Tibial artery (tissue), 4 donors: ENCODE data around the gene HRH3.

ENCODE experiments used
- DNase-seq, 2 donors: peaks; one replicate each; pipeline ENCODE4 v3.0.0-alpha.2; 2019
- H3K27ac ChIP-seq, 2 donors: fragments of 200-600 bp; sonication (generic) in 1 of 2; 1 replicate in 1 of 2; 2 replicates in 1 of 2; pipeline ENCODE4 v1.5.1; 2018 to 2019; ENCODE audit warnings: mild to moderate bottlenecking in 1 of 2
- H3K27me3 ChIP-seq, 2 donors: fragments of 200-600 bp; sonication (generic) in 1 of 2; one replicate each; pipeline versions ENCODE4 v1.5.1 to v1.6.0; 2016 to 2019
- H3K36me3 ChIP-seq, 3 donors: fragments of 200-600 bp; sonication (generic) in 2 of 3; one replicate each; pipeline ENCODE4 v1.5.1; 2016 to 2019; ENCODE audit warnings: mild to moderate bottlenecking in 2 of 3
- H3K4me1 ChIP-seq, 4 donors: fragments of 200-600 bp; sonication (generic) in 2 of 4; 1 replicate in 3 of 4; 2 replicates in 1 of 4; pipeline ENCODE4 v1.5.1; 2016 to 2019
- H3K4me3 ChIP-seq, 2 donors: fragments of 200-600 bp; sonication (generic) in 1 of 2; 1 replicate in 1 of 2; 2 replicates in 1 of 2; pipeline ENCODE4 v1.5.1; 2018 to 2019; ENCODE audit warnings: mild to moderate bottlenecking in 2 of 2
- H3K9me3 ChIP-seq, 3 donors: fragments of 200-600 bp; sonication (generic) in 1 of 3; one replicate each; pipeline ENCODE4 v1.5.1; 2016 to 2019
- CTCF ChIP-seq, 2 experiments: fragments of 200-600 bp in 1 of 2; fragments of 450-650 bp in 1 of 2; IDR thresholded peaks; one replicate each; pipeline ENCODE4 v1.5.1; 2017 to 2019; ENCODE audit warnings: antibody characterized with exemption in 2 of 2, mild to moderate bottlenecking in 1 of 2, moderate library complexity in 1 of 2
- intact Hi-C: fragments of 100-400 bp; cut with DNase I; formaldehyde crosslinking; loops from one replicate; pipeline ENCODE4 v1.15.0; 2023; ENCODE audit warnings: low total_unique reads

Gene HRH3

GRCh38 chr20:62170536-62170935 lies 49.5 kb downstream of the HRH3 start:
- no peak for DNase-seq
- intact Hi-C loops = no loop called here
- Histone ChIP-seq H3K4me1 (no peaks in the 10 kb centered on the region), H3K4me3 (no peak overlapping the region), H3K27ac (no peak overlapping the region), H3K9me3 (no peaks in the 10 kb centered on the region), H3K36me3 (peaks cover 16 to 89% (median 49%) of the 10 kb centered on the region in 3 donors), H3K27me3 (no peaks in the 10 kb centered on the region)
- no peak for TF ChIP-seq CTCF (IDR thresholded peaks at IDR 0.05)

GRCh38 chr20:62168890-62169435 lies 51.1 kb downstream of the HRH3 start:
- intact Hi-C loops = no loop called here
- no peak overlapping the region for H3K4me3 ChIP-seq
- no peak overlapping the region for H3K27ac ChIP-seq
- no peak for DNase-seq
- H3K36me3 ChIP-seq = peaks cover 25 to 89% (median 49%) of the 10 kb centered on the region in 3 donors
- no peaks in the 10 kb centered on the region for H3K9me3 ChIP-seq
- TF ChIP-seq CTCF (IDR thresholded peaks at IDR 0.05) = no peak
- no peaks in the 10 kb centered on the region for H3K27me3 ChIP-seq
- H3K4me1 ChIP-seq = no peaks in the 10 kb centered on the region

- DNase-seq = no peak
- Histone ChIP-seq H3K36me3 (peaks cover 32 to 89% (median 51%) of the 10 kb centered on the region in 3 donors), H3K4me3 (no peak overlapping the region), H3K27ac (no peak overlapping the region), H3K9me3 (no peaks in the 10 kb centered on the region), H3K27me3 (no peaks in the 10 kb centered on the region), H3K4me1 (no peaks in the 10 kb centered on the region)
- no peak for TF ChIP-seq CTCF (IDR thresholded peaks at IDR 0.05)
- intact Hi-C loops = no loop called here
Measured at GRCh38 chr20:62168061-62168460, 52.0 kb downstream of the HRH3 start.

- Histone ChIP-seq H3K4me3 (no peak overlapping the region), H3K27me3 (no peaks in the 10 kb centered on the region), H3K4me1 (no peaks in the 10 kb centered on the region), H3K36me3 (peaks cover 38 to 89% (median 57%) of the 10 kb centered on the region in 3 donors), H3K27ac (no peak overlapping the region), H3K9me3 (no peaks in the 10 kb centered on the region)
- intact Hi-C loops = no loop called here
- no peak for TF ChIP-seq CTCF (IDR thresholded peaks at IDR 0.05)
- no peak for DNase-seq
Measured at GRCh38 chr20:62167474-62167873, 52.6 kb downstream of the HRH3 start.

GRCh38 chr20:62165762-62166399 lies 54.2 kb downstream of the HRH3 start:
- Histone ChIP-seq H3K9me3 (no peaks in the 10 kb centered on the region), H3K36me3 (peaks cover 39 to 100% (median 70%) of the 10 kb centered on the region in 3 donors)
- intact Hi-C loops = no loop called here

More at GRCh38 chr20:62165762-62166399, 54.2 kb downstream of the HRH3 start:
- H3K4me1 ChIP-seq = no peaks in the 10 kb centered on the region
- H3K4me3 ChIP-seq = no peak overlapping the region
- TF ChIP-seq CTCF (IDR thresholded peaks at IDR 0.05) = no peak
- no peak for DNase-seq
- no peak overlapping the region for H3K27ac ChIP-seq
- no peaks in the 10 kb centered on the region for H3K27me3 ChIP-seq
